ENCODE data around the gene AMER3.

AMER3 gene

GRCh38 chr2:130743278-130743677 lies 12.1 kb upstream of the AMER3 start:
- Histone ChIP-seq H3K27ac (replicated peaks) (no peak overlapping the region), H3K27me3 (ENCODE audit: insufficient read depth, poor library complexity, severe bottlenecking) (no peaks in the 10 kb centered on the region), H3K4me3 (replicated peaks; ENCODE audit: insufficient read depth, low read length) (no peak overlapping the region)
- TF ChIP-seq REST (IDR thresholded peaks at IDR 0.05; ENCODE audit: insufficient replicate concordance, low read depth) = no peak
- no peak for DNase-seq (ENCODE audit: low read depth in 1 of 2, low spot score in 1 of 2)

GRCh38 chr2:130744287-130745117 lies 10.8 kb upstream of the AMER3 start:
- TF ChIP-seq POLR2AphosphoS5 (IDR thresholded peaks at IDR 0.05; ENCODE audit: low read depth) = no peak
- TF ChIP-seq GABPA (IDR thresholded peaks at IDR 0.05; ENCODE audit: low read depth) = no peak
- TF ChIP-seq CTCF (IDR thresholded peaks at IDR 0.05; ENCODE audit: insufficient read depth, low read length) = no peak
- no peak for TF ChIP-seq SPI1 (IDR thresholded peaks at IDR 0.05; ENCODE audit: borderline replicate concordance, low read depth)
- no peak for TF ChIP-seq REST (IDR thresholded peaks at IDR 0.05; ENCODE audit: insufficient replicate concordance, low read depth)
- H3K4me3 ChIP-seq (replicated peaks; ENCODE audit: insufficient read depth, low read length) = no peak overlapping the region
- DNase-seq (ENCODE audit: low read depth in 1 of 2, low spot score in 1 of 2) = no peak
- no peak overlapping the region for H3K27ac ChIP-seq (replicated peaks)
- H3K27me3 ChIP-seq (ENCODE audit: insufficient read depth, poor library complexity, severe bottlenecking) = no peaks in the 10 kb centered on the region

- no peak for TF ChIP-seq POLR2AphosphoS5 (IDR thresholded peaks at IDR 0.05; ENCODE audit: low read depth)
- no peak for TF ChIP-seq SPI1 (IDR thresholded peaks at IDR 0.05; ENCODE audit: borderline replicate concordance, low read depth)
- TF ChIP-seq CTCF (IDR thresholded peaks at IDR 0.05; ENCODE audit: insufficient read depth, low read length) = no peak
- TF ChIP-seq GABPA (IDR thresholded peaks at IDR 0.05; ENCODE audit: low read depth) = no peak
- no peak for TF ChIP-seq REST (IDR thresholded peaks at IDR 0.05; ENCODE audit: insufficient replicate concordance, low read depth)
- Histone ChIP-seq H3K27me3 (ENCODE audit: insufficient read depth, poor library complexity, severe bottlenecking) (no peaks in the 10 kb centered on the region), H3K27ac (replicated peaks) (no peak overlapping the region), H3K4me3 (replicated peaks; ENCODE audit: insufficient read depth, low read length) (no peak overlapping the region)
- no peak for DNase-seq (ENCODE audit: low read depth in 1 of 2, low spot score in 1 of 2)
Observed at GRCh38 chr2:130749078-130749477, 6.3 kb upstream of the AMER3 start.

All from HL-60 (cell line).